Breast epithelium (tissue), 3 donors: Measurements from ENCODE around the gene HTT.

Experiments
- POLR2A ChIP-seq: fragments of 450-650 bp; IDR thresholded peaks from one replicate; pipeline ENCODE4 v1.6.1; 2016; ENCODE audit warnings: antibody characterized with exemption, mild to moderate bottlenecking, moderate library complexity
- POLR2AphosphoS5 ChIP-seq, 3 donors: sonication (generic); formaldehyde crosslinking; IDR thresholded peaks; one replicate each; pipeline ENCODE4 v1.6.1; 2017; ENCODE audit warnings: antibody characterized with exemption in 3 of 3
- TF ChIP-seq, protein P1 (sequence below), 3 donors: fragments of 450-650 bp; IDR thresholded peaks; one replicate each; pipeline ENCODE4 v1.5.1; 2016 to 2017; ENCODE audit warnings: antibody characterized with exemption in 3 of 3, mild to moderate bottlenecking in 3 of 3, moderate library complexity in 3 of 3

DNA sequence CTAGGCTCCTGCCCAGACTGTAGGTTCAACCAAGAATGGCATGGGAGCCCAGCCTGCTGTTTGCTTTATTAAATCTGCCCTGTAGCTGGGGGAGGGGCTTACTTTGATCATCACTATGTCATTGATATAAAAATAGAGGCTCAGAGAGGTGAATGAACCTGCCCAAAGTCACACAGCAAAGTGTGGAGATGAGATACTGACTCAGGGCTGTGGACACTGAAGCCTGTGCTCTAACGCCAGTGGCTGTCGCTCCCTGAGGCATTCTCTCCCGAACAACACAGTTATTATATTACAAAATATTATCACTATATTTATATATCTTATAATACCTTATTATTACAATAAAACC, 178.0 kb downstream of the HTT start:
- TF ChIP-seq, protein P1, sequence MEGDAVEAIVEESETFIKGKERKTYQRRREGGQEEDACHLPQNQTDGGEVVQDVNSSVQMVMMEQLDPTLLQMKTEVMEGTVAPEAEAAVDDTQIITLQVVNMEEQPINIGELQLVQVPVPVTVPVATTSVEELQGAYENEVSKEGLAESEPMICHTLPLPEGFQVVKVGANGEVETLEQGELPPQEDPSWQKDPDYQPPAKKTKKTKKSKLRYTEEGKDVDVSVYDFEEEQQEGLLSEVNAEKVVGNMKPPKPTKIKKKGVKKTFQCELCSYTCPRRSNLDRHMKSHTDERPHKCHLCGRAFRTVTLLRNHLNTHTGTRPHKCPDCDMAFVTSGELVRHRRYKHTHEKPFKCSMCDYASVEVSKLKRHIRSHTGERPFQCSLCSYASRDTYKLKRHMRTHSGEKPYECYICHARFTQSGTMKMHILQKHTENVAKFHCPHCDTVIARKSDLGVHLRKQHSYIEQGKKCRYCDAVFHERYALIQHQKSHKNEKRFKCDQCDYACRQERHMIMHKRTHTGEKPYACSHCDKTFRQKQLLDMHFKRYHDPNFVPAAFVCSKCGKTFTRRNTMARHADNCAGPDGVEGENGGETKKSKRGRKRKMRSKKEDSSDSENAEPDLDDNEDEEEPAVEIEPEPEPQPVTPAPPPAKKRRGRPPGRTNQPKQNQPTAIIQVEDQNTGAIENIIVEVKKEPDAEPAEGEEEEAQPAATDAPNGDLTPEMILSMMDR (IDR thresholded peaks at IDR 0.05), result no peak
- TF ChIP-seq POLR2AphosphoS5 (IDR thresholded peaks at IDR 0.05) (no peak), POLR2A (no peak)
